AG09309 (cell line): ENCODE measurements around the gene HS3ST2.

ENCODE experiments used
- DNase-seq: peaks from one replicate; pipeline ENCODE4 v3.0.0-alpha.2; 2010; ENCODE audit warnings: low read depth
- H3K4me3 ChIP-seq: 2 replicates; pipeline ENCODE4 v1.5.1; 2011; ENCODE audit warnings: mild to moderate bottlenecking, low read depth, low read length, moderate library complexity; ENCODE audit not compliant: control insufficient read depth
- CTCF ChIP-seq: IDR thresholded peaks from 2 replicates; pipeline ENCODE4 v1.5.1; 2011; ENCODE audit warnings: mild to moderate bottlenecking, low read depth, low read length, inconsistent platforms; ENCODE audit not compliant: insufficient read depth, control insufficient read depth; ENCODE audit errors: missing control alignments

HS3ST2 gene

GRCh38 chr16:22805326-22805725 lies 8.6 kb upstream of the HS3ST2 start:
- no peak for DNase-seq
- no peak overlapping the region for H3K4me3 ChIP-seq
- TF ChIP-seq CTCF = no peak

GRCh38 chr16:22806811-22807210 lies 7.2 kb upstream of the HS3ST2 start:
- H3K4me3 ChIP-seq = no peak overlapping the region
- no peak for TF ChIP-seq CTCF
- DNase-seq = no peak

GRCh38 chr16:22810226-22810625 lies 3.7 kb upstream of the HS3ST2 start:
- DNase-seq = no peak
- no peak overlapping the region for H3K4me3 ChIP-seq
- no peak for TF ChIP-seq CTCF

GRCh38 chr16:22813223-22813947 lies 577 bp upstream of the HS3ST2 start:
- peak; percentile 94 for TF ChIP-seq CTCF
- no peak for DNase-seq
- peak overlapping the region; percentile 24 for H3K4me3 ChIP-seq

GRCh38 chr16:22814711-22815105 lies 746 bp downstream of the HS3ST2 start:
- TF ChIP-seq CTCF = no peak
- no peak for DNase-seq

GRCh38 chr16:22815863-22816262 lies 1.9 kb downstream of the HS3ST2 start:
- DNase-seq = no peak
- TF ChIP-seq CTCF = no peak
- H3K4me3 ChIP-seq = no peak overlapping the region

More at GRCh38 chr16:22814711-22815105, 746 bp downstream of the HS3ST2 start:
- no peak overlapping the region for H3K4me3 ChIP-seq
